GM13977 (cell line): Measurements from ENCODE around the gene PRSS12.

Experiments
- DNase-seq: peaks from one replicate; pipeline ENCODE4 v3.0.0; 2012; ENCODE audit warnings: low spot score
- in situ Hi-C: fragments of 300-500 bp; cut with MboI; formaldehyde crosslinking; loops from one replicate; pipeline ENCODE4 v1.12.0; 2022; ENCODE audit warnings: low sequenced_read_pairs, low pct_unique_long_range_greater_than_20kb, mixed read lengths, inconsistent platforms; ENCODE audit not compliant: unreplicated experiment
- TF ChIP-seq, protein P1 (sequence below): IDR thresholded peaks from 2 replicates; pipeline ENCODE4 v1.5.1; 2012; ENCODE audit warnings: mild to moderate bottlenecking, control low read depth; ENCODE audit not compliant: insufficient read depth; ENCODE audit errors: extremely low read depth, missing control alignments

Gene PRSS12

DNA sequence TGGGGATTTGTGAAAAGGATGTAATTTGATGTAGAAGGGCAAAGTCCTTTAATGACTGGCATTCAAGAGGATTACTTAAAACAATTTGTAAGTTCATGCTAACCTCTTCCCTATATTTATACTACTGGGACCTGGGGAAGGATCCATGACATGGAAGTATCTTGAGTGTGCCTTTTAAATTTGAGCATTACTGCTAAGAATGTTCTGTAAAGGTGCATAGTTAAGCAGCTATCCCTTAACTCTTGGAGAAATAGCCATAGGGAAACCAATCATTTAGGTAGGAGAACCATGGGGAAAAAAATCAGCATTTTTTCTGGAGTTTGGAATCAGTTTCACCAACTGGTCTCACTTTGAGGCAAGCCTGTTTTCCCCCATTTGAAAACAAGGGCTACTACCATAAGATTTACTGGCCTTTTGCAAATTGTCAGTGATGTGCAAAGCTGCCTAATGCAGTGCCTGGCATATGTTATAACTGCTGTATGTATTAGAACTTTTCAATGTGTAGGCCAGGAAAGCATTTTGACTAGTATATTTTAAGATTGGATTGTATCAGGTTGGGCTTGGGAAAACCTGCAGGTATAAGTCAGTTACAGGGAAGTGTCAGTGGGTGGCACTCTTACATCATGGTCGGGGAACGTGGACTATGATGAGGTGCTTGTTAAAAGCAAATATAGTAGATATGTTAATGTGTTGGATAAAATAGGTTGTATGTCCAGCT, 72.1 kb downstream of the PRSS12 start:
- in situ Hi-C loops: no loop called here
- TF ChIP-seq, protein P1, sequence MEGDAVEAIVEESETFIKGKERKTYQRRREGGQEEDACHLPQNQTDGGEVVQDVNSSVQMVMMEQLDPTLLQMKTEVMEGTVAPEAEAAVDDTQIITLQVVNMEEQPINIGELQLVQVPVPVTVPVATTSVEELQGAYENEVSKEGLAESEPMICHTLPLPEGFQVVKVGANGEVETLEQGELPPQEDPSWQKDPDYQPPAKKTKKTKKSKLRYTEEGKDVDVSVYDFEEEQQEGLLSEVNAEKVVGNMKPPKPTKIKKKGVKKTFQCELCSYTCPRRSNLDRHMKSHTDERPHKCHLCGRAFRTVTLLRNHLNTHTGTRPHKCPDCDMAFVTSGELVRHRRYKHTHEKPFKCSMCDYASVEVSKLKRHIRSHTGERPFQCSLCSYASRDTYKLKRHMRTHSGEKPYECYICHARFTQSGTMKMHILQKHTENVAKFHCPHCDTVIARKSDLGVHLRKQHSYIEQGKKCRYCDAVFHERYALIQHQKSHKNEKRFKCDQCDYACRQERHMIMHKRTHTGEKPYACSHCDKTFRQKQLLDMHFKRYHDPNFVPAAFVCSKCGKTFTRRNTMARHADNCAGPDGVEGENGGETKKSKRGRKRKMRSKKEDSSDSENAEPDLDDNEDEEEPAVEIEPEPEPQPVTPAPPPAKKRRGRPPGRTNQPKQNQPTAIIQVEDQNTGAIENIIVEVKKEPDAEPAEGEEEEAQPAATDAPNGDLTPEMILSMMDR: peak; percentile 65
- no peak for DNase-seq

DNA sequence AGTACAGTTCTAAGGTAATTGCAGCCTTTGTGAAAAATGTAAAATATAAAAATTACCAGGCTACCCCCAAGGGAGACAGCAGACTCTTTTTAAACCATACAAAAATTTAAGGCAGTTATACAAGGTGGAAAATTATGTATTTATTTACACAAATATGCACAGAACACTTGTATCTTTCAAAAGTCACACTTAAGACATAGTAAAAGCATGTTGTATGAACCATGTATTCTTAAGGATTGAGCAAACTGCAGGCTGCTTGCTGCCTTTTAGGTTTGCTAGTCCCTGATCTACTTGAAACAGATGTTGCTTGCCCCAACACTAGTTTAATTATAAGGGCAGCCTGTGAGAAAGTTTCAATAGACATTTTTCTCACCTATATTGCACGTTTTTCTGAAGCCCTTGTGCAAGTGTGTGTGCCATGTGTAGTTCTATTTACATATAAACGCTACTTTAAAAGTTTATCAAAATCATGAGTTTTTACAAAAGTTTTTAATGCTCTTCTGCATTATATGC, 72.8 kb downstream of the PRSS12 start:
- TF ChIP-seq, protein P1: no peak
- no peak for DNase-seq
- in situ Hi-C loops: no loop called here

DNA sequence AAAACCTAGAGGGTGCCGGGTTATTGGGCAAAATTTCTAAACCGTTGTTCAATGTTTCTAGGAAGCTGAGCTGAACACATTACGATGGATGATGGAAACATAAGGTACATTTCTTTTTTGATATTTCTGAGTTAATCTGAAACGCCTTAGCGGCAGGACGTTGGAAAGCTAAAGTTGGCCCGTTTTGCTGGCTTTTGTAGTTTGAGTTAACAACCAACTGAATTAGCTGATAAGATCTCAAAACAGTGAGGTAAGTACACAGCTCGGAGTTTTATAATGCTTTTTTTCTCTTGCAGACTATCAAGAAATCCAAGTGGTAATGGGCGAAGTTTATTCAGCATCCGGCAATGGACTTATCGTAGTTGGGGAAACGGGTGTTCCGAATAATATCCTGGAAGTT, 73.5 kb downstream of the PRSS12 start:
- no peak for DNase-seq
- TF ChIP-seq, protein P1: no peak
- in situ Hi-C loops: no loop called here

DNA sequence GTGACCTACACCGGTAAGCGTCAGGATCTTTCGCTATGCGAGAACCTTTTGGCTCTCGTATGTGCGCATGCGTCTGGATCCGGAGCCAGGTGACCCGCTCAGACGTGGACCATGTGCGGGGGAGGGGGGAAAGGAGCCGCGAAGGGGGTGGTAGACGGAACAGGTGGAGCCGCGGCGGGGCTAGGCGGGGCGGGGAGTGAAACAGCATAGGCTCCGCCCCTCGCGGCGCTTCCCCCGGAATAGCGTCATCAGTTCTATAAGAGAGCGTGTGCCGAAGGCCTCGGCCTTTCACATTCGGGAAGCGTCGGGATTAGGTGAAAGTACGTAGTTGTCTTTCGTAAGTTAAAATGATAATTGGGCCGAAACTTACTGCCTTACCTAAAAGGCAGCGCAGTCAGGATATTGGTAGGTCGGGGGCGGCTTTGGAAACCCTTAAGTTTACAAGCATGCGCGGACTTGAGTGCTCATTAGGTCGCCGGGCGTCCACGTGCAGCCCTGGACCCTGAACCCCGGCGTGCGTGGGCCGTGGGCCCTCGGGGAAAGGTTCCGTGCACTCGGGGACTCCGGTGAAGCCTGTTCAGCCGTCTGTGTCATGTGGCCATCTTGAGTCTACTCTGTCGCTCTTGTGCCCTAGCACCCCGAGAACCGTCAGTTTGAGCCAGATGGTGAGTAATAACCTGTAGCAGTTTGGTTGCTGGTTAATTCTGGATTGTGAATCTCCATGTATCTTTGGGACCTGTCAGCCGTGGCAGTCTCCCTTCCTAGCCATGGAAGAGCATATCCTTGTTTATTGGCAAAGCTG, 74.1 kb downstream of the PRSS12 start:
- in situ Hi-C loops: no loop called here
- TF ChIP-seq, protein P1: no peak
- peak; percentile 93 for DNase-seq

DNA sequence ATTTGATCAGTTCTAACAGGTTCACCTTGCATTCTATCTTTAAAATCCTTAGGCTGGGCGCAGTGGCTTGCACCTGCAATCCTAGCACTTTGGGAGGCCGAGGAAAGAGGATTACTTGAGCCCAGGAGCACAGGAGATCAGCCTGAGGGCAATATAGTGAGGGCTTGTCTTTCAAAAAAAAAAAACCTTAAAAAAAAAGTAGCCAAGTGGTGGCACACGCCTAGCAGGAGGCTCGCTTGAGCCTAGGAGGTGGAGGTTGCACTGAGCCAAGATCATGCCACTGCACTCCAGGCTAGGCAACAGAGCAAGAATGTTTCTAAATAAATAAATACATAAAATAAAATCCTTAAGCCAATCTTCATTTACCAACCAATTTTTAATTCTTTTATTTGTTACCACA, 75.6 kb downstream of the PRSS12 start:
- in situ Hi-C loops: no loop called here
- TF ChIP-seq, protein P1: no peak

DNA sequence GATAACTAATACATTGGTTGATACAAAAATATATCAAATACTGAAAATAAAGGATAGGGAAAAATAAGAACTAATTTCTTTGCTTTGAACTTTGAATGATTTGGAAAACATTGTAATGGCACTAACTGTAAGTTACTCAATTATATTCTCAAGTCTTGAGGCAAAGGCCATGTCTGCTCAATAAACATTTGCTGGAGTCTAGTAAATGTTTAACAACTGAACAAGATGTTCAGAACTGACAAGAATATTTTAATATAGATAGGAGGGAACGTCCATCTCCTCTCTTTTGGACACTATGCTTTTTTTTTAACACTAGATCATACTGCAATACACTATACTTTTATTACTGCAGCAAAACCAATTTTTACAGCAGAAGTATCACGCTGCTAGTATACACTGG, 76.2 kb downstream of the PRSS12 start:
- in situ Hi-C loops: no loop called here
- TF ChIP-seq, protein P1: no peak
- no peak for DNase-seq

More for the DNA sequence above, 75.6 kb downstream of the PRSS12 start:
- DNase-seq: no peak
